ENCODE data around the gene PACS1. TPM values are rescaled to one million over a fixed set of nuclear protein-coding genes. Genes with fewer than 3 reads are reported as not detected.
"Not testable (repeated sequence)": the region's sequence is repeated elsewhere in the genome, so short reads cannot be mapped to it uniquely, and the experiment has no call there.

The PACS1 gene
- total RNA-seq, result 10 to 100 TPM; 43.4 to 46.3 (median 44.8) TPM

DNA sequence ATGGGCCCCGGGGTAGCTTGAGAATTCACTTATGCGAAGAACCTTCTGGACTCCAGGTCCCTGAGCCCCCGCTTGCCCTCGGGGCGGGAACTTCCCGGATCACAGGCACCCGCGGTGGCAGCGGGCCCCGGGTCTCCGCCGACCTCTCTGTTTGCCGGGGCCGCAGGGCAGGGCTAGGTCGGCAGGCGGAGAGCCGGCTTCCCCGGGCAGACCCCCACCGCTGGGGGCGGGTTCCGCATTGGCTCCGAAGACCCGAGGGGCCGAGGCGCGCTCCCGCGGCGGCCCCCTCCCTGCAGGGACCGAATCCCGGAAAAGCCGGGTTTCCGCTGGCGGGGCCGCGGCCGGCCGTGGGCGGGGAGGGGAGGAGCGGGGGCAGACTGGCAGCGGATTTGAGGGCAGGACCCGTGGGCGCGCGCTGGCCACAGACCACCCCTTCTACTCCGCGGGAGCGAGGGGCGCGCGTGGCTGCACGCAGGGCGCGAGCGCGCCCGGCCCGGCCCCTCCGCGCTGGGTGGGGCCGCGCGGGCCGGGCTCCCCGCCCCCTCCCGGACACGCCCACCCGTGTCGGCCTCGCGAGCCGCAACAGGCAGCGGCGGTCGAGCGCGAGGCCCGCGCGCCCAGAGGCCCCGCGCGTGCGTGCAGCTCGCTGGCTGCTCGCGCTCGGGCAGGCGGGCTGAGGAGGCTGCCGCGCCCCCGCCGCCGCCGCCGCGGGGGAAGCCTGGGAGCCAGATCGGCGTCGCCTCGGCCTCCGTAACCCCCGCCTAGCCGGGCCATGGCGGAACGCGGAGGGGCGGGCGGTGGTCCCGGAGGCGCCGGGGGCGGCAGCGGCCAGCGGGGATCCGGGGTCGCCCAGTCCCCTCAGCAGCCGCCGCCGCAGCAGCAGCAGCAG, at the start of gene PACS1:
PACS1 (plus strand) TSS at position 558 of the 889 bp plus-strand sequence; CDS start at position 773, 215 bp downstream.
- DNase-seq, result peak; percentile 73
- Mint-ChIP-seq H3K4me1 (ENCODE audit: low read depth) (peaks cover 68% of the 10 kb centered on the region), H3K27me3 (ENCODE audit: low read depth) (no peaks in the 10 kb centered on the region), H3K4me3 (peak within 1 kb of the TSS; percentile 90), H3K36me3 (ENCODE audit: insufficient read depth) (peaks cover 46% of the 10 kb centered on the region), H3K9me3 (no peaks in the 10 kb centered on the region)
- peak; percentile 76 to 77 for ATAC-seq

DNA sequence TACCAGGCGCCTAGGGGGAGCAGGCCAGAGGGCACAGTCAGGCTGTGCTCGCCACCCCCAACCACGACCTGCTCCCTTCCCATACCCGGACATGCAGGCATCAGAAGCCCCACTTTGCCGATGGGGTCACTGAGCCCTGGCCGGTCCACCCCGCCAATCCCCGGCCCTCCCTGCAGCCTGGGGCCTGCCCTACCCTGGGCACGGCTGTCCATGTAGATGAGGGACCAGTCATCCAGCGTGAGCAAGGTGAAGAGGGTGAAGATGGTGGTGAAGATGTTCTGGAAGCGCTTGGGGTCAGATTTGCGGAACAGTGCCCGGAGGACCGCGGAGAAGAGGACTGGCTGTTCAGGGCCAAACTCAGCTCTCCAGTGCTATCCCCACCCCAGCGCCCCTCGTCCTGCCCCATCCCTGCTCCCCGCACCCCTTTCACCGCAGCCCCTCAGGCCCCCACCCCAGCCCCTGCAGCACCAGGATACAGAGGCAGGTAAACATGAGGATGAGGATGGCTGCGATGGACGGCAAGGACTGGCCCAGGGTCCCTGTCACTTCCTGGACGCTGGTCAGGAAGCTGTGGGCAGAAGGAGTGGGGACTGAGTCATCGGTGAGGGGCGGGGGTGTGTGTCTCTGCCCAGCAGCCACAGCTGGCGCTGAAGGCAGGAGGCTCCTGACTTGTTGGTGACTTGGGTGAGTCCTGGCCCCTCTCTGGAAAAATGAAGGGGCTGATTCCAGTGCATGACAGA, 49.3 kb upstream of the PACS1 start:
- ATAC-seq, result no peak
- no peaks in the 10 kb centered on the region for H3K36me3 Mint-ChIP-seq (ENCODE audit: insufficient read depth)
- no peak for DNase-seq
- peaks cover 3% of the 10 kb centered on the region for H3K27me3 Mint-ChIP-seq (ENCODE audit: low read depth)
- peaks cover 16% of the 10 kb centered on the region for H3K4me1 Mint-ChIP-seq (ENCODE audit: low read depth)
- no peaks in the 10 kb centered on the region for H3K9me3 Mint-ChIP-seq
- H3K4me3 Mint-ChIP-seq, result no peak overlapping the region

DNA sequence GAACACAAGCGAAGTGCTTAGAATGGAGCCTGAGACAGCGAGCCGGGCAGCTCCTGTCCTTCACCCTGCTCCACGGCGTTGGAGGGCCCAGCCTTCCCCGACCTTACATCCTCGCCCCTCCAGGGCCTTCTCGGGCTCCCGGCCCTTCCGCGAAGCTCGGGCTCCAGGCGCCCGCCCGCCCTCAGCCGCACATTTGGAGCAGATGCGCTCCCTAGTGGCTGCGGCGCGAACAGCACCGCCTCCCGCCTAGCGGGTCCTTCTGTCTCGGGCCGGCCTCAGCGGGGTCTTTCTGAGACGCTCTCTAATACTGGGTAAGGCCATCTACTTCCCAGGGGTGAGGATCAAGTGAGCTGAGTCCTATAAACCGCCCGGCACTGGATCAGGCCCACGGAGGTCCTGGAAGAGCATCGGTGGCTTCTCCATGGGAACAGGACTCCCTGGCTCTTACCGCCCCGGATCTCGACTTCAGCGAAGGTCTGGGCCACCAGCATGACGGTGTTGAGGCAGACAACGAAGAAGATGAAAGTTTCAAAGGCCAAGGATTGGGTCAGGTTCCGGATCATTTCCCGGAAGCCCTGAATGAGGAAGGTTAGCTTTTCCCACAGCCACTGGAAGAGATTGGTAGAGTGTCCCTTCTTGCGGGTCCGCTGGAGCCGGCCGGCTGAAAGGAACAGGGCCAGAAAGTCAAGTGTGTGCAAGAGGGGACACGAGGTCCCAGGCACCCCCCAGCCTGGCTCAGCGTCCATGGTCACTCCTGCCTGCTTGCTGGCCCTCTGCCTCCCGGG, 47.5 kb upstream of the PACS1 start:
- Mint-ChIP-seq H3K27me3 (ENCODE audit: low read depth) (peaks cover 3% of the 10 kb centered on the region), H3K4me1 (ENCODE audit: low read depth) (peaks cover 11% of the 10 kb centered on the region), H3K9me3 (no peaks in the 10 kb centered on the region), H3K36me3 (ENCODE audit: insufficient read depth) (no peaks in the 10 kb centered on the region), H3K4me3 (no peak overlapping the region)
- ATAC-seq, result peak; percentile 88 to 95
- DNase-seq, result peak; percentile 78

DNA sequence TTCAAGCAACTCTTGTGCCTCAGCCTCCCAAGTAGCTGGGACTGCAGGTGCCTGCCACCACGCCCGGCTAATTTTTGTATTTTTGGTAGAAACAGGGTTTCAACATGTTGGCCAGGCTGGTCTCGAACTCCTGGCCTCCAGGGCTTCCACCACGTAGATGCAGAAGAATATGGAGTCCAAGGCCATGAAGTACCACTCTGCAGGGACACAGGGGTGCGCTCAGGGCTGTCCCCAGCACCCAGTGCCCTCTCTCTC, 47.0 kb upstream of the PACS1 start:
- H3K36me3 Mint-ChIP-seq (ENCODE audit: insufficient read depth); H3K9me3 Mint-ChIP-seq; H3K27me3 Mint-ChIP-seq (ENCODE audit: low read depth); H3K4me1 Mint-ChIP-seq (ENCODE audit: low read depth); H3K4me3 Mint-ChIP-seq; DNase-seq; ATAC-seq: not testable (repeated sequence)

DNA sequence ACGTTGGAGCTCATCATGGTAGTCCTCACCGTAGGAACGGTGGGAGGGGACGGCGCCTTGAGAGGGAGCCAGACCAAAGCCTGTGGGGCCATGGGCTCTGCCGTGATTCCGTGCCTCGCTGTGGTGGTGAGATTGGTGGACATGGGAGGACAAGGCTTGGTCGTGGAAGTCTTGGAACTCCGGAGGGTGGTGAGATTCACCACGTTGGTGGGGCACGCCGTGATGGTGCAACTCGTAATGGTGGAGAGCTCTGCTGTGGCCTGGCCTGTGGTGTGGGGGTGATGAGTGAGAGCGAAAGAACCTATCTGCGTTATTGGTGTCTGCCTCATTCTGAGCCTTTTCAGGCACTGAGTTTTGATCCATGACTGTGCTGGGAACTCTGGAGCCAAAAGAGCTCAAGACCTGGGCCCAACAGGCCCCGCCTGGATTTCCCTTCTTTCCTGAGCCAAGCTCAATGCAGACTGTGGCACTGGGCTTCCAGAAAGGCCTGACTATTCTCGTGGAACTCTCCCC, 44.0 kb upstream of the PACS1 start, which contains the start of gene CATSPER1:
CATSPER1 (minus strand) TSS at position 463 of the 513 bp plus-strand sequence; CDS start at position 363, 100 bp downstream.
- ATAC-seq (no peak), DNase-seq (no peak)
- H3K9me3 Mint-ChIP-seq, result no peaks in the 10 kb centered on the region
- H3K4me3 Mint-ChIP-seq, result no peak within 1 kb of the TSS
- peaks cover 3% of the 10 kb centered on the region for H3K27me3 Mint-ChIP-seq (ENCODE audit: low read depth)
- H3K36me3 Mint-ChIP-seq (ENCODE audit: insufficient read depth), result no peaks in the 10 kb centered on the region
- H3K4me1 Mint-ChIP-seq (ENCODE audit: low read depth), result peaks cover 6% of the 10 kb centered on the region

DNA sequence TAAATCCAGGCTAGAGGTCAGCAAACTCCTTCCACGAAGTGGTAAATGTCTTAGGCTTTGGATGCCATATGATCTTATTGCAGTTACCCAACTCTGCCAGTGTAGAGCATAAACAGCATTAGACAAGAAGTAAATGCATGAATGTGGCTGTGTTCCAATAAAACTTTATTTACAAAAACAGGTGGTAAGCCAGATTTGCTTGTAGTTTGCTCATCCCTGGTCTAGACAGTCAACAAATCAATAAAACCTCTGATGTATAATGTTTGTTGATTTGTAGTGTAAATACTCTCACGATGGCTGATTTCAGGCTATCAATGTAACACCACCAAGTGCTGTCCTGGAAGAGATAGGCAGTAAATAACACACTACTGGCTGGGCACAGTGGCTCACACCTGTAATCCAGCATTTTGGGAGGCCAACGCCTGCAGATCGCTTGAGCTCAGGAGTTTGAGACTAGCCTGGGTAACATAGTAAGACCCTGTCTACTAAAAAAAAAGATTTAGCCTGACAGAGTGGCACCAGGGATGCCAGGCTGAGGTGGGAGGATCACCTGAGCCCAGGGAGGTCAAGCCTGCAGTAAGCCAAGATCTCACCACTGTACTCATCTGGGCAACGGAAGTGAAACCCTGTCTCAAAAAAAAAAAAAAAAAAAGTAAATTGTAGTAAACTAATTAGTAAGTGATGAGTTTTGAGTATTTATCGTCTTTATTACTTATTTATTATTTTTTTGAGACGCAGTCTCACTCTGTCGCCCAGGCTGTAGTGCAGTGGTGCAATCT, 36.9 kb upstream of the PACS1 start:
- no peak overlapping the region for H3K4me3 Mint-ChIP-seq
- H3K27me3 Mint-ChIP-seq (ENCODE audit: low read depth), result no peaks in the 10 kb centered on the region
- DNase-seq, result no peak
- H3K36me3 Mint-ChIP-seq (ENCODE audit: insufficient read depth), result no peaks in the 10 kb centered on the region
- H3K4me1 Mint-ChIP-seq (ENCODE audit: low read depth), result no peaks in the 10 kb centered on the region
- ATAC-seq, result no peak
- no peaks in the 10 kb centered on the region for H3K9me3 Mint-ChIP-seq

DNA sequence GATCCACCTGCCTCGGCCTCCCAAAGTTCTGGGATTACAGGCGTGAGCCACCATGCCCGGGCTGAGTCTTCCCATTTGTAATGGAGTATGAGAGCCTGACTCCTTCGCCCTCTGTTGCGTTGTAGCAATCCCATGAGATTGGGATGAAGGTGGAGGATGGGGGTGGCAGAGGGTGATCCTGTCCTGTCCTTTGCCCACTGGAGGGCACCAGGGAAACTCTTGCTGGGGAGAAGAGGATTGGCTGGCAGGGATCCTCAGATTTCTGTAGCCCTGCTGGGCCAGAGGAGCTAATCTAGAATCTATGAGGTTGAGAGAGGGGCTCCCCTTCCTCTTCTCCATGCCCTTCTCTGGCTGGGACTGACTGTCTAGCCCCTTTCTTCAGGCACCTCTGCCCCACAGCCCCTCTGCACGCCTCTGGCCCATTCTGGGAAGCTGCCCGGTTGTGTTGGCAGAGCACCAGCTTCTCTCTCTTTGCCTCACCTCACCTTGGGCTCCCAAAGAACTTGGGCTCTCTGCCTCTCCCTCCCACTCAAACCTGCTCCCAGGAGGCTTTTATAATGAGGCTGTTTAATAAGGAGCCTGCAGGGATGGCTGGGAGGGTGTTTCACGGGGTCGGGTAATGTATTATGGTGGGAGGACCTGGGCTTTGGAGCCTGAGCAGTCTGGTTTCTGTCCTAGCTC, 34.3 kb upstream of the PACS1 start:
- no peaks in the 10 kb centered on the region for H3K36me3 Mint-ChIP-seq (ENCODE audit: insufficient read depth)
- peaks cover 2% of the 10 kb centered on the region for H3K27me3 Mint-ChIP-seq (ENCODE audit: low read depth)
- no peaks in the 10 kb centered on the region for H3K4me1 Mint-ChIP-seq (ENCODE audit: low read depth)
- H3K9me3 Mint-ChIP-seq, result no peaks in the 10 kb centered on the region
- DNase-seq (no peak), ATAC-seq (no peak)
- H3K4me3 Mint-ChIP-seq, result no peak overlapping the region

DNA sequence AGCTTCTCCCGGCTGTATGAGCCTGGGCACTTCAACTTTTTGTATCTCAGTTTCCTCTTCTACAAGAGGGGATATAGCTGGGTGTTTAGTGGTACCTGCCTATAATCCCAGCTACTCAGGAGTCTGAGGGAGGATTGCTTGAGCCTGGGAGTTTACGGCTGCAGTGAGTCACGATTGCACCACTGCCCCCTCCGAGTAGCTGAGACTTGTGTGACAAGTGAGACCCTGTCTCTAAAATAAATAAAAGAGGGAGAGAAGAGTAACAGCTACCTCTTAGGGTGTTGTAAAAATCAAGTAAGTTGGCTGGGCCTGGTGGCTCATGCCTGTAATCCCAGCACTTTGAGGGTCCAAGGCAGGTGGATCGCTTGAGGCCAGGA, 33.8 kb upstream of the PACS1 start:
- no peak for ATAC-seq

DNA sequence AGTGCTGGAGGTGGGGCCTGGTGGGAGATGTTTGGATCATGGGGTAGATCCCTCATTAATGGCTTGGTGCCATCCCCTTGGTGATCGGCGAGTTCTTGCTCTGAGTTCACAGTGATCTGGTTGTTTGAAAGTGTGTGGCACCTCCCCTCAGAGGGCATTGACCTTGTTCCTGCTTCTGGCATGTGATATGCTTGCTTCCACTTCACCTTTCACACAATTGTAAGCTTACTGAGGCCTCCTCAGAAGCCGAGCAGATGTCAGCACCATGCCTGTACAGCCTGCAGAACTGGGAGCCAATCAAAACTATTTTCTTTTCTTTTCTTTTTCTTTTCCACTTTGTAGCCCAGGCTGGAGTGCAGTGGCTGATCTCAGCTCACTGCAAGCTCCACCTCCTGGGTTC, 32.7 kb upstream of the PACS1 start:
- Mint-ChIP-seq H3K27me3 (ENCODE audit: low read depth) (peaks cover 2% of the 10 kb centered on the region), H3K9me3 (no peaks in the 10 kb centered on the region), H3K36me3 (ENCODE audit: insufficient read depth) (no peaks in the 10 kb centered on the region), H3K4me1 (ENCODE audit: low read depth) (no peaks in the 10 kb centered on the region), H3K4me3 (no peak overlapping the region)
- DNase-seq (no peak), ATAC-seq (no peak)

More for the DNA sequence above, 33.8 kb upstream of the PACS1 start:
- H3K4me3 Mint-ChIP-seq, result no peak overlapping the region
- no peaks in the 10 kb centered on the region for H3K4me1 Mint-ChIP-seq (ENCODE audit: low read depth)
- no peaks in the 10 kb centered on the region for H3K9me3 Mint-ChIP-seq
- peaks cover 2% of the 10 kb centered on the region for H3K27me3 Mint-ChIP-seq (ENCODE audit: low read depth)
- no peaks in the 10 kb centered on the region for H3K36me3 Mint-ChIP-seq (ENCODE audit: insufficient read depth)
- no peak for DNase-seq

DNA sequence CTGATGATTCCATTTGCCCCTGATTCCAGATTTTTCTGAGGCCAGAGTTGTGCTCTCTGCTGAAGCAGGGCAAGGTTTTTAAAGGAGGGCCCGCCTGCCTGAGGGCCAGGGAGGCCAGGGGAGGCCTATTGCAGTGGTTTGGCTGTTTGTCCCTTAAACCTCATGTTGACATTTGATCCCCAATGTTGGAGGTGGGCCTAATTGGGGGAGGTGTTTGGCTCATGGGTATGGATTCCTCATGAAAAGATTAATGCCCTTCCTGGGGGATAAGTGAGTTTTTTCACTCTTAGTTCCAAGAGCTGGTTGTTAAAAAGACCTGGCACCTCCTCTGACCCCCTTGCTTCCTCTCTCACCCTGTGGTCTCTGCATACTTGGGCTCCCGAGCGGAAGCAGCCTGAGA, 30.3 kb upstream of the PACS1 start:
- ATAC-seq (no peak), DNase-seq (no peak)
- Mint-ChIP-seq H3K27me3 (ENCODE audit: low read depth) (peaks cover 2% of the 10 kb centered on the region), H3K4me1 (ENCODE audit: low read depth) (peaks cover 4% of the 10 kb centered on the region), H3K36me3 (ENCODE audit: insufficient read depth) (no peaks in the 10 kb centered on the region), H3K9me3 (no peaks in the 10 kb centered on the region), H3K4me3 (no peak overlapping the region)

DNA sequence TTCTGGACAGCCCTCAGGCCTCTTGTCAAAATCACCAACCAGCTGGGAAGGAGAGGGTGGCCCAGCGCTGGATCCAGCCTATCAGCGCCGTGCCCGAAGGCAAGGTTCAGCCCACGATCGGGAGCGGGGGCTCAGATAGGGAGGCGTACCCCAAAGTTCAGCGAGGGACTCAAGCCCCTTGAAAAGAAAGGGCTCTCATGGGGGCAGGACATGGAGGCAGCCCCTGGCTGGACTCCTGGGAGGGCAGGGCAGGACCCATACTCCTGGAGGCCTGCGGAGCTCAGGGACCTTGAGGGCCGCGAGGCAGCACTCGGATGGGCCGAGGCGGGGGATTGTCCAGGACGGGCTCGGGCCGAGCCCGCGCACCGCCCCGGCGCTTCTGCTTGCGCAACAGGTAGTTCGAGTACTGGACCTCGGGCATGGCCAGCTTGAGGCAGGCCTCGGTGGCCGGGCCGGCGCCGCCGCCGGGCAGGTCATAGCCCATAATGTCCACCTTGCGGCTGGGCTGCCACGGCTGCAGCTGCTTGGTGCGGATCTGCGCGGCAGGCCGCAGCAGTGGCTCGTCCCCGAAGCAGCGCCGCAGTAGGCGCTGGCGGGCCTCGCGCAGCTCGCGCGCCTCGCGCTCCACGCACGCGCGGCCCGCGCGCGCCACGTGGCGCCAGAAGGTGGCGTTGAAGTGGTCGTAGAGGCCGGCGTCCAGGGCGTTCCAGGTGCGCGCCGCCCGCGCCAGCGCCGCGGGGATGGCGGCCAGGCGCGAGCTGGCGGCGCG, 27.7 kb upstream of the PACS1 start:
- Mint-ChIP-seq H3K27me3 (ENCODE audit: low read depth) (peaks cover 2% of the 10 kb centered on the region), H3K9me3 (no peaks in the 10 kb centered on the region), H3K4me3 (no peak overlapping the region), H3K36me3 (ENCODE audit: insufficient read depth) (no peaks in the 10 kb centered on the region), H3K4me1 (ENCODE audit: low read depth) (peaks cover 12% of the 10 kb centered on the region)
- ATAC-seq (no peak), DNase-seq (no peak)

DNA sequence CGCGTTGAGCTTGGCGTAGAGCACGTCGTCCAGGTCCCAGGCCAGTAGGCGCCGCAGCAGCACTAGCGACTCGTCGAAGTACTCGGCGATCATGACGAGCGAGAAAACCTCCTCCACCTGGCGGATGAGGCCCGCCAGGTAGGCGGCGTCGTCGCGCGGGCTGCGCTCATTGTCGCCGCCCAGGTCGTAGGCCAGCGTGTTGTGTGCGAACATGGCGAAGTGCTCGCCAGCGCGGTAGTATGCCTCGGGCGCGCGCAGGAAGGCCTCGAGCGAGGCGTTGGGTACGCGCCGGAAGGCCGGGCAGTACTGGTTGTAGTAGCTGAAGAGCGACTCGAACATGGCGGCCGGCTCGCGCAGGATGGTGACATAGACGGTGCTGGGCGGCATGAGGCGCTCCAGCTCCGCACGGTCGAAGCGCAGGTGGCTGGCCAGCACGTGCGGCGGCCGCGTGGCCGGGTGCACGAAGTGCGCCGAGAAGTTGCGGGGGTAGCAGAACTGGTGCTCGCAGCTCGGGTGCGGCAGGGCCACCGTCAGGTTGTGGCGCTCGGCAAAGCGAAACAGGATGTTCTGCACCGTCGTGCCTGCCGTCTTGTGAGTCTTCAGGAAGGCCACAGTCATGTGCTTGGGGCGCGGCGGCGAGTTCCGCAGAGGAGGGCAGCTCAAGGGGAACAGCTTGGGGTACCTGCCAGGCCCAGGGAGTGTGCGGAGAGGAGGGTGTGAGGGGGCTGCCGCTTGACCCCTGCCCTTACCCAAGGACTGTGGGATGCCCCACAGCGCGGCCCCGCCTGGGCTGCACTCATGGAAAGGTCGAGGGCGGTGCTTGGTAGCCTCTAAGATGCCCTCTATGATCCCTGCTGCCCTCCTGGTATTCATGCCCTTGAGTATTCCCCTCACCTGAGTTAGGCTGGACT, 26.8 kb upstream of the PACS1 start:
- Mint-ChIP-seq H3K27me3 (ENCODE audit: low read depth) (peaks cover 5% of the 10 kb centered on the region), H3K9me3 (no peaks in the 10 kb centered on the region), H3K4me1 (ENCODE audit: low read depth) (peaks cover 12% of the 10 kb centered on the region), H3K36me3 (ENCODE audit: insufficient read depth) (no peaks in the 10 kb centered on the region), H3K4me3 (no peak overlapping the region)
- DNase-seq (no peak), ATAC-seq (no peak)
